PC-9 (cell line): ENCODE measurements around the gene IRF1.

Source experiments
- CTCF ChIP-seq: fragments of 200-600 bp; sonication (generic); conservative IDR thresholded peaks from 2 replicates; pipeline ENCODE4 v1.6.1; 2017; ENCODE audit warnings: mixed run types, antibody characterized with exemption, mild to moderate bottlenecking, moderate library complexity
- EZH2 ChIP-seq: fragments of 200-600 bp; sonication (generic); IDR thresholded peaks from 2 replicates; pipeline ENCODE4 v1.8.0; 2017; ENCODE audit warnings: antibody characterized with exemption, low read depth

GRCh38 chr5:132444061-132444460 lies 46.5 kb downstream of the IRF1 start:
- no peak for TF ChIP-seq CTCF
- TF ChIP-seq EZH2, result no peak
